ENCODE measurements around the gene ATRN. TPM values are rescaled to one million over a fixed set of nuclear protein-coding genes. Genes with fewer than 3 reads are reported as not detected.

ATRN gene
- total and polyA plus RNA-seq, 4 donors = 8.4 to 104 (median 46.0) TPM

DNA sequence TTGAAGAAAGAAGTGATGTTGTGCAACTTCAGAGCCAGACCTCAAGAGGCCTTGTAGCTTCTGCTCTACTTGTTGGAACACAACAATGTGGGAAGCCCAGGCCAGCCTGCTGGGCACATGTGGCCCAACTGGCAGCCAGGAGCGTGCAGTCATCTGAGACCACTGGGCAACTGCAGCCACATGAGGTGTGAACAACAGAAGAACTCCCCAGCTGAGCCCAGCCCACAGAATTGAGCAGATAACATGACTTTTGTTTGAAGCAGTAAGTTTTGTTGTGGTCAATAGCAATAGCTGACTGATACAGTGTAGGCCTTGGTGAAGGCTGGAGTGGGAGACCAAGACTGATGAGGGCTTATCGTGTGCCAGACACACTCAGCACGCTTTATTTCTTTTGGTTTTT lies 219.6 kb downstream of the ATRN start:
- WGBS = 98% methylated on average over 3 of the region's 3 CpGs
- Histone ChIP-seq H3K27me3 (ENCODE audit: control insufficient read depth in 4 of 4, insufficient read depth in 4 of 4, low read length in 3 of 4) (no peaks in the 10 kb centered on the region), H3K4me3 (ENCODE audit: low read depth in 1 of 3, low read length in 3 of 3) (no peak overlapping the region), H3K4me1 (ENCODE audit: control insufficient read depth in 4 of 4, insufficient read depth in 4 of 4, low read length in 3 of 4) (no peaks in the 10 kb centered on the region), H3K9ac (ENCODE audit: low read depth in 1 of 2, low read length in 2 of 2) (no peak overlapping the region), H3K27ac (ENCODE audit: low read depth in 1 of 2, low read length in 2 of 2) (no peak overlapping the region), H3K9me3 (ENCODE audit: control insufficient read depth in 4 of 4, low read length in 3 of 4) (no peaks in the 10 kb centered on the region), H3K36me3 (ENCODE audit: control insufficient read depth in 4 of 4, insufficient read depth in 3 of 4, low read depth in 1 of 4, low read length in 3 of 4) (no peaks in the 10 kb centered on the region)
- DNase-seq (ENCODE audit: low spot score) = no peak
- TF ChIP-seq GABPA (IDR thresholded peaks at IDR 0.05 in 1 of 2, conservative IDR thresholded peaks at IDR 0.05 in 1 of 2) (no peak), TAF1 (conservative IDR thresholded peaks at IDR 0.05) (no peak), RAD21 (IDR thresholded peaks at IDR 0.05) (no peak), HNF4G (IDR thresholded peaks at IDR 0.05) (no peak), YY1 (IDR thresholded peaks at IDR 0.05) (no peak), EGR1 (IDR thresholded peaks at IDR 0.05; ENCODE audit: low read depth in 2 of 2) (no peak), JUND (IDR thresholded peaks at IDR 0.05) (no peak), SP1 (IDR thresholded peaks at IDR 0.05) (no peak)
- TF ChIP-seq, protein P1, sequence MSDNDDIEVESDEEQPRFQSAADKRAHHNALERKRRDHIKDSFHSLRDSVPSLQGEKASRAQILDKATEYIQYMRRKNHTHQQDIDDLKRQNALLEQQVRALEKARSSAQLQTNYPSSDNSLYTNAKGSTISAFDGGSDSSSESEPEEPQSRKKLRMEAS (IDR thresholded peaks at IDR 0.05) = no peak
- TF ChIP-seq, protein P2, sequence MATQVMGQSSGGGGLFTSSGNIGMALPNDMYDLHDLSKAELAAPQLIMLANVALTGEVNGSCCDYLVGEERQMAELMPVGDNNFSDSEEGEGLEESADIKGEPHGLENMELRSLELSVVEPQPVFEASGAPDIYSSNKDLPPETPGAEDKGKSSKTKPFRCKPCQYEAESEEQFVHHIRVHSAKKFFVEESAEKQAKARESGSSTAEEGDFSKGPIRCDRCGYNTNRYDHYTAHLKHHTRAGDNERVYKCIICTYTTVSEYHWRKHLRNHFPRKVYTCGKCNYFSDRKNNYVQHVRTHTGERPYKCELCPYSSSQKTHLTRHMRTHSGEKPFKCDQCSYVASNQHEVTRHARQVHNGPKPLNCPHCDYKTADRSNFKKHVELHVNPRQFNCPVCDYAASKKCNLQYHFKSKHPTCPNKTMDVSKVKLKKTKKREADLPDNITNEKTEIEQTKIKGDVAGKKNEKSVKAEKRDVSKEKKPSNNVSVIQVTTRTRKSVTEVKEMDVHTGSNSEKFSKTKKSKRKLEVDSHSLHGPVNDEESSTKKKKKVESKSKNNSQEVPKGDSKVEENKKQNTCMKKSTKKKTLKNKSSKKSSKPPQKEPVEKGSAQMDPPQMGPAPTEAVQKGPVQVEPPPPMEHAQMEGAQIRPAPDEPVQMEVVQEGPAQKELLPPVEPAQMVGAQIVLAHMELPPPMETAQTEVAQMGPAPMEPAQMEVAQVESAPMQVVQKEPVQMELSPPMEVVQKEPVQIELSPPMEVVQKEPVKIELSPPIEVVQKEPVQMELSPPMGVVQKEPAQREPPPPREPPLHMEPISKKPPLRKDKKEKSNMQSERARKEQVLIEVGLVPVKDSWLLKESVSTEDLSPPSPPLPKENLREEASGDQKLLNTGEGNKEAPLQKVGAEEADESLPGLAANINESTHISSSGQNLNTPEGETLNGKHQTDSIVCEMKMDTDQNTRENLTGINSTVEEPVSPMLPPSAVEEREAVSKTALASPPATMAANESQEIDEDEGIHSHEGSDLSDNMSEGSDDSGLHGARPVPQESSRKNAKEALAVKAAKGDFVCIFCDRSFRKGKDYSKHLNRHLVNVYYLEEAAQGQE (IDR thresholded peaks at IDR 0.05) = no peak
- TF ChIP-seq, protein P3, sequence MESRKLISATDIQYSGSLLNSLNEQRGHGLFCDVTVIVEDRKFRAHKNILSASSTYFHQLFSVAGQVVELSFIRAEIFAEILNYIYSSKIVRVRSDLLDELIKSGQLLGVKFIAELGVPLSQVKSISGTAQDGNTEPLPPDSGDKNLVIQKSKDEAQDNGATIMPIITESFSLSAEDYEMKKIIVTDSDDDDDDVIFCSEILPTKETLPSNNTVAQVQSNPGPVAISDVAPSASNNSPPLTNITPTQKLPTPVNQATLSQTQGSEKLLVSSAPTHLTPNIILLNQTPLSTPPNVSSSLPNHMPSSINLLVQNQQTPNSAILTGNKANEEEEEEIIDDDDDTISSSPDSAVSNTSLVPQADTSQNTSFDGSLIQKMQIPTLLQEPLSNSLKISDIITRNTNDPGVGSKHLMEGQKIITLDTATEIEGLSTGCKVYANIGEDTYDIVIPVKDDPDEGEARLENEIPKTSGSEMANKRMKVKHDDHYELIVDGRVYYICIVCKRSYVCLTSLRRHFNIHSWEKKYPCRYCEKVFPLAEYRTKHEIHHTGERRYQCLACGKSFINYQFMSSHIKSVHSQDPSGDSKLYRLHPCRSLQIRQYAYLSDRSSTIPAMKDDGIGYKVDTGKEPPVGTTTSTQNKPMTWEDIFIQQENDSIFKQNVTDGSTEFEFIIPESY (IDR thresholded peaks at IDR 0.05) = no peak
- TF ChIP-seq, protein P4, sequence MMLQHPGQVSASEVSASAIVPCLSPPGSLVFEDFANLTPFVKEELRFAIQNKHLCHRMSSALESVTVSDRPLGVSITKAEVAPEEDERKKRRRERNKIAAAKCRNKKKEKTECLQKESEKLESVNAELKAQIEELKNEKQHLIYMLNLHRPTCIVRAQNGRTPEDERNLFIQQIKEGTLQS (IDR thresholded peaks at IDR 0.05) = no peak

DNA sequence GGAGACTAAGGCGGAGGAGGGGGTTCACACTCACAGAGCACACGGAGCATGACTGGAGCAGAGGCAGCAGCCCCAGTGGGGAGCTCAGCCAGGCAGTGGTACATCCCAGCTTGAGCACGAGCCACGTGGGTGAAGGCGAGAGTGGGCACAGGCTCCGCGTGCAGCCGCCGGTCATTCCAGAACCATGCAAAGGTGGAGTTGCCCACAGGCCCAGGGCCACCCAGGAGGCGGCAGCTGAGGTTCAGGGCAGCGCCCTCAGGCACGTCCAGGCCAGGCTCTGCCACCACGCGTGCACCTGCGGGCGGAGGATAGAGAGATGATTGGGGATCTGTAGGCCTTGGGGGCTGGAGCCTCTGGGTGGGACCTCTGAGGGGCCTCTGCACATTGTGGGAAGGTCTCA lies 220.5 kb downstream of the ATRN start:
- H3K36me3 ChIP-seq (ENCODE audit: control insufficient read depth in 4 of 4, insufficient read depth in 3 of 4, low read depth in 1 of 4, low read length in 3 of 4) = no peaks in the 10 kb centered on the region
- H3K27me3 ChIP-seq (ENCODE audit: control insufficient read depth in 4 of 4, insufficient read depth in 4 of 4, low read length in 3 of 4) = no peaks in the 10 kb centered on the region
- H3K4me1 ChIP-seq (ENCODE audit: control insufficient read depth in 4 of 4, insufficient read depth in 4 of 4, low read length in 3 of 4) = no peaks in the 10 kb centered on the region
- DNase-seq (ENCODE audit: low spot score) = no peak
- H3K9me3 ChIP-seq (ENCODE audit: control insufficient read depth in 4 of 4, low read length in 3 of 4) = no peaks in the 10 kb centered on the region
- 95% methylated on average over 16 of the region's 16 CpGs for WGBS
- no peak overlapping the region for H3K4me3 ChIP-seq (ENCODE audit: low read depth in 1 of 3, low read length in 3 of 3)
- no peak for TF ChIP-seq RXRA (IDR thresholded peaks at IDR 0.05)
- H3K9ac ChIP-seq (ENCODE audit: low read depth in 1 of 2, low read length in 2 of 2) = no peak overlapping the region
- H3K27ac ChIP-seq (ENCODE audit: low read depth in 1 of 2, low read length in 2 of 2) = no peak overlapping the region

DNA sequence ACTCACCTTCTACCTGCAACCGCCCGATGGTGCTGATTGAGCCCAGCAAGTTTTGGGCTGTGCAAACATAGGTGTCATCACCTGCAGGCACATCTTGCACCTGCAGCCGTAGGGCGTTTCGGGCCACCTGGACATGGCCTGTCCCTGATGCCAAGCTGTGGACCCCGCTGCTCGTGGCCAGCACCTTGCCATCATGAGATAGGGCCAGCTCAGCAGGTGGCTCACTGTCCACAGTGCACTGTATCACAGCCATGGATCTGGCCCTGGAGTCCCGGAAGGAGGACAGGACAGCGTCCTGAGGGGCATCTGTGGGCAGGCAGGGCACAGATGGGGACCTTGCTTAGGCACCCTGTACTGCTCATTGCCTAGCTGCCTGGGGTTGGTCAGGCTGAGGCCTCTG lies 221.1 kb downstream of the ATRN start:
- Histone ChIP-seq H3K9me3 (ENCODE audit: control insufficient read depth in 4 of 4, low read length in 3 of 4) (peaks cover 0 to 3% (median 0%) of the 10 kb centered on the region in 4 donors), H3K9ac (ENCODE audit: low read depth in 1 of 2, low read length in 2 of 2) (no peak overlapping the region), H3K27me3 (ENCODE audit: control insufficient read depth in 4 of 4, insufficient read depth in 4 of 4, low read length in 3 of 4) (no peaks in the 10 kb centered on the region), H3K36me3 (ENCODE audit: control insufficient read depth in 4 of 4, insufficient read depth in 3 of 4, low read depth in 1 of 4, low read length in 3 of 4) (no peaks in the 10 kb centered on the region), H3K27ac (ENCODE audit: low read depth in 1 of 2, low read length in 2 of 2) (no peak overlapping the region), H3K4me3 (ENCODE audit: low read depth in 1 of 3, low read length in 3 of 3) (no peak overlapping the region), H3K4me1 (ENCODE audit: control insufficient read depth in 4 of 4, insufficient read depth in 4 of 4, low read length in 3 of 4) (no peaks in the 10 kb centered on the region)
- 86% methylated on average over 9 of the region's 9 CpGs for WGBS
- no peak for DNase-seq (ENCODE audit: low spot score)
- TF ChIP-seq SP1 (IDR thresholded peaks at IDR 0.05) (no peak), NR2F2 (IDR thresholded peaks at IDR 0.05) (no peak)

Data from liver (tissue), 9 donors.